HepG2 (cell line): ENCODE data around the gene PRIMPOL. TPM values are rescaled to one million over a fixed set of nuclear protein-coding genes. Genes with fewer than 3 reads are reported as not detected.

Experiments
- ATAC-seq: fragments of 200-7000 bp; cut with Tn5 transposase; 3 replicates; pipeline ENCODE4 v1.9.1; 2020; ENCODE audit warnings: mild to moderate bottlenecking, moderate library complexity
- BruUV-seq: library from RNA; stranded (reverse); fragments of 400-500 nt; replicated peaks from 2 replicates; lab custom pipeline; 2021; lab: Mats Ljungman, UMichigan
- CTCF ChIA-PET: fragments of 300-600 bp; formaldehyde crosslinking; extraction: SDS; loops from one replicate; lab custom pipeline; 2021; ENCODE audit warnings: low total read pairs, inconsistent platforms, low intra/inter-chr PET ratio; lab: Yijun Ruan, JAX
- POLR2A ChIA-PET: fragments of 350-600 bp; sonication (Branson Sonifier 250); formaldehyde crosslinking; loops from one replicate; lab custom pipeline; 2020; ENCODE audit warnings: antibody characterized with exemption, inconsistent platforms; lab: Yijun Ruan, JAX
- DNase-seq: peaks from one replicate; pipeline ENCODE4 v3.0.0-alpha.2; 2015; ENCODE audit warnings: low spot score
- FAIRE-seq: peaks from 3 replicates; lab custom pipeline; 2011; peaks lifted over from hg19 to GRCh38; lab: Jason Lieb, UNC
- H2AFZ ChIP-seq: one replicate; pipeline ENCODE4 v1.6.1; 2011; ENCODE audit warnings: low read length, inconsistent platforms
- H3K27ac ChIP-seq: fragments of 300-600 bp; 3 replicates; pipeline ENCODE4 v1.8.0; 2011; ENCODE audit warnings: mixed run types, mild to moderate bottlenecking, mixed read lengths, low read length, inconsistent platforms; ENCODE audit not compliant: insufficient read depth; ENCODE audit errors: extremely low read length
- H3K27me3 ChIP-seq, 2 experiments: fragments of 200-600 bp in 1 of 2; 2 replicates in 1 of 2; 3 replicates in 1 of 2; pipeline versions ENCODE4 v1.6.0 to v1.8.0; 2011; ENCODE audit warnings: low read length in 2 of 2, mild to moderate bottlenecking in 2 of 2, moderate library complexity in 2 of 2, inconsistent platforms in 1 of 2; ENCODE audit not compliant: insufficient read depth in 2 of 2, control insufficient read depth in 1 of 2
- H3K36me3 ChIP-seq, 2 experiments: fragments of 200-600 bp in 1 of 2; replicated peaks in 1 of 2; 2 replicates in 1 of 2; 3 replicates in 1 of 2; pipeline versions ENCODE4 v1.5.1 to v1.8.0; 2011; ENCODE audit warnings: low read length in 2 of 2, inconsistent platforms in 1 of 2; ENCODE audit not compliant: insufficient read depth in 2 of 2, control insufficient read depth in 1 of 2
- H3K4me1 ChIP-seq: 2 replicates; pipeline ENCODE4 v1.5.1; 2012; ENCODE audit warnings: low read length, inconsistent platforms; ENCODE audit not compliant: insufficient read depth
- H3K4me2 ChIP-seq: 2 replicates; pipeline ENCODE4 v1.6.0; 2011; ENCODE audit warnings: low read depth, low read length, inconsistent platforms
- H3K4me3 ChIP-seq, 3 experiments: fragments of 200-600 bp in 1 of 3; sonication (generic), shearing (Covaris generic) in 1 of 3; replicated peaks in 1 of 3; 2 replicates each; pipeline ENCODE4 v1.5.1; 2011 to 2016; ENCODE audit warnings: low read length in 3 of 3, inconsistent platforms in 2 of 3, low read depth in 2 of 3, mild to moderate bottlenecking in 2 of 3, control low read depth in 1 of 3, mixed read lengths in 1 of 3; ENCODE audit not compliant: insufficient read depth in 1 of 3
- H3K79me2 ChIP-seq: one replicate; pipeline ENCODE4 v1.6.1; 2011; ENCODE audit warnings: low read length, inconsistent platforms; ENCODE audit not compliant: insufficient read depth
- H3K9ac ChIP-seq: 2 replicates; pipeline ENCODE4 v1.6.0; 2011; ENCODE audit warnings: mild to moderate bottlenecking, low read depth, low read length, inconsistent platforms; ENCODE audit not compliant: insufficient read depth
- H3K9me3 ChIP-seq: 2 replicates; pipeline ENCODE4 v1.5.1; 2012; ENCODE audit warnings: mild to moderate bottlenecking, low read length
- H4K20me1 ChIP-seq: 2 replicates; pipeline ENCODE4 v1.6.0; 2011; ENCODE audit warnings: inconsistent platforms, mild to moderate bottlenecking, low read length, moderate library complexity; ENCODE audit not compliant: insufficient read depth
- HNF4G ChIP-seq, 2 experiments: sonication (generic) in 1 of 2; formaldehyde crosslinking in 1 of 2; IDR thresholded peaks; 2 replicates each; pipeline versions ENCODE4 v1.4.0 to v1.6.1; 2011 to 2020; ENCODE audit warnings: borderline replicate concordance in 2 of 2, low read depth in 2 of 2, mild to moderate bottlenecking in 2 of 2, low read length in 1 of 2, missing genetic modification reagents in 1 of 2, moderate library complexity in 1 of 2
- MEIS1 ChIP-seq: sonication (generic); formaldehyde crosslinking; IDR thresholded peaks from 2 replicates; pipeline ENCODE4 v1.9.0; 2021; ENCODE audit warnings: mild to moderate bottlenecking, missing genetic modification reagents, moderate library complexity, borderline replicate concordance
- NCOA1 ChIP-seq: sonication (generic); formaldehyde crosslinking; IDR thresholded peaks from 2 replicates; pipeline ENCODE4 v1.9.0; 2021; ENCODE audit warnings: missing genetic modification reagents
- NR2C2 ChIP-seq: sonication (generic); formaldehyde crosslinking; IDR thresholded peaks from 2 replicates; pipeline ENCODE4 v1.4.0; 2020; ENCODE audit warnings: missing genetic modification reagents, mild to moderate bottlenecking, moderate library complexity, borderline replicate concordance
- ONECUT2 ChIP-seq: sonication (generic); formaldehyde crosslinking; IDR thresholded peaks from 2 replicates; pipeline ENCODE4 v1.4.0; 2020; ENCODE audit warnings: missing genetic modification reagents
- ZNF30 ChIP-seq: sonication (generic); formaldehyde crosslinking; IDR thresholded peaks from 2 replicates; pipeline ENCODE4 v1.5.0; 2020; ENCODE audit warnings: mild to moderate bottlenecking, missing genetic modification reagents
- ZNF501 ChIP-seq: sonication (generic); formaldehyde crosslinking; IDR thresholded peaks from 2 replicates; pipeline ENCODE4 v1.5.1; 2020; ENCODE audit warnings: mild to moderate bottlenecking, moderate library complexity, missing genetic modification reagents
- ZNF556 ChIP-seq: sonication (generic); formaldehyde crosslinking; IDR thresholded peaks from 2 replicates; pipeline ENCODE4 v1.4.0; 2020; ENCODE audit warnings: mild to moderate bottlenecking, missing genetic modification reagents, borderline replicate concordance
- ZNF605 ChIP-seq: sonication (generic); formaldehyde crosslinking; IDR thresholded peaks from 2 replicates; pipeline ENCODE4 v1.8.0; 2022; ENCODE audit warnings: mild to moderate bottlenecking, missing genetic modification reagents
- WGBS: methylation state at CpG from one replicate; pipeline ENCODE4 v1.1.6; 2017; ENCODE audit warnings: low lambda C conversion rate; 5-methylcytosine and 5-hydroxymethylcytosine counted together
- in situ Hi-C: cut with HindIII; loops from 2 replicates; pipeline ENCODE4 v1.10.0; 2017; ENCODE audit warnings: low pct_unique_long_range_greater_than_20kb; ENCODE audit not compliant: extremely low pct_ligation_motif_present
- intact Hi-C: fragments of 100-400 bp; cut with micrococcal nuclease; formaldehyde crosslinking; loops from one replicate; pipeline ENCODE4 v1.10.0; 2022; ENCODE audit not compliant: unreplicated experiment
- polyA plus RNA-seq, 8 experiments: library from polyadenylated mRNA; depleted of rRNA in 3 of 8; stranded (reverse) in 7 of 8; unstranded in 1 of 8; fragments of >200 nt; fragmentation: Illumina TruSeq in 4 of 8; extraction: Trizol in 4 of 8; gene quantifications; 2 replicates each; pipeline versions ENCODE4 v1.2.1 to v1.2.3, GENCODE V29; 2011 to 2016; ENCODE audit warnings: low read depth in 4 of 8, missing spikeins in 1 of 8, mixed read lengths in 1 of 8; ENCODE audit not compliant: insufficient read depth in 1 of 8
- total RNA-seq, 5 experiments: library from RNA; depleted of rRNA; stranded (reverse); fragments of >200 nt; fragmentation: Illumina TruSeq; extraction: Trizol; gene quantifications; 2 replicates each; pipeline ENCODE4 v1.2.3, GENCODE V29; 2016; ENCODE audit warnings: low read depth in 1 of 5
- TF ChIP-seq, protein P1 (sequence below): sonication (generic); formaldehyde crosslinking; IDR thresholded peaks from 2 replicates; pipeline ENCODE4 v1.5.0; 2020; ENCODE audit warnings: mild to moderate bottlenecking, missing genetic modification reagents
- TF ChIP-seq, protein P2 (sequence below): sonication (generic); formaldehyde crosslinking; IDR thresholded peaks from 2 replicates; pipeline ENCODE4 v1.4.0; 2020; ENCODE audit warnings: missing genetic modification reagents, low read depth, mild to moderate bottlenecking, borderline replicate concordance
- TF ChIP-seq, protein P3 (sequence below): sonication (generic); formaldehyde crosslinking; IDR thresholded peaks from 2 replicates; pipeline ENCODE4 v1.4.0; 2020; ENCODE audit warnings: mild to moderate bottlenecking, missing genetic modification reagents

Gene PRIMPOL
- total and polyA plus RNA-seq, 2 of the 13 experiments (the other 11 are each of a cell fraction or from before 2014, with no cell fraction given) = 7.3 to 11.0 TPM

DNA sequence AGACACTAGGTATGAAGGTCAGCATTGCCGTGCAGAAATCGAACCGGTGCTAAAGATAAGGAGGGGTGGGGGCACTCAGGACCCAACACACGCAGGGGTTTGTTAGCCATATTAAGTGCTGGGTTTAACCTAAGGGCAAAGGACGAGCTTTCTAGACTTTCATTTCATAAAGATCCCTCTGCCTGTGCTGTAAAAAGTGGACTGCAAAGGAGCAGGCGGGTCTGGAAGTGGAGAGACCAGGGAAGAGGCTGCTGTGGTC lies 1.6 kb upstream of the PRIMPOL start:
- CTCF ChIA-PET = no interaction called here
- FAIRE-seq (no peak), DNase-seq (no peak), ATAC-seq (peak; percentile 17)
- no peaks in the 10 kb centered on the region; a peak in 1 of 5 replicates for H3K27me3 ChIP-seq
- POLR2A ChIA-PET = interaction anchor here (0.7 to 4.3 kb wide), 9 partner anchors 9 to 99 kb away, joined by 3 to 48 read pairs (median 5); partner anchors contain the start of gene CENPU
- peak overlapping the region; percentile 88 for H3K27ac ChIP-seq
- H3K4me3 ChIP-seq = peak overlapping the region; percentile 84 to 92 (median 86)
- peaks cover 61% of the 10 kb centered on the region for H3K79me2 ChIP-seq
- 0% methylated on average over 6 of the region's 6 CpGs for WGBS
- BruUV-seq = no TSS peak
- no peaks in the 10 kb centered on the region for H3K9me3 ChIP-seq
- no peaks in the 10 kb centered on the region for H3K36me3 ChIP-seq
- in situ Hi-C loops = no loop called here
- intact Hi-C loops = loop anchor here (2.0 to 10.0 kb wide), 4 partner anchors 21 to 383 kb away; partner anchors contain the start of gene IRF2
- peaks cover 10% of the 10 kb centered on the region; the same call in 1 of the 2 replicates for H4K20me1 ChIP-seq
- peak overlapping the region; percentile 89 for H3K9ac ChIP-seq
- H2AFZ ChIP-seq = no peak overlapping the region
- H3K4me2 ChIP-seq = peak overlapping the region; percentile 94
- H3K4me1 ChIP-seq = peaks cover 56% of the 10 kb centered on the region
- TF ChIP-seq, protein P1, sequence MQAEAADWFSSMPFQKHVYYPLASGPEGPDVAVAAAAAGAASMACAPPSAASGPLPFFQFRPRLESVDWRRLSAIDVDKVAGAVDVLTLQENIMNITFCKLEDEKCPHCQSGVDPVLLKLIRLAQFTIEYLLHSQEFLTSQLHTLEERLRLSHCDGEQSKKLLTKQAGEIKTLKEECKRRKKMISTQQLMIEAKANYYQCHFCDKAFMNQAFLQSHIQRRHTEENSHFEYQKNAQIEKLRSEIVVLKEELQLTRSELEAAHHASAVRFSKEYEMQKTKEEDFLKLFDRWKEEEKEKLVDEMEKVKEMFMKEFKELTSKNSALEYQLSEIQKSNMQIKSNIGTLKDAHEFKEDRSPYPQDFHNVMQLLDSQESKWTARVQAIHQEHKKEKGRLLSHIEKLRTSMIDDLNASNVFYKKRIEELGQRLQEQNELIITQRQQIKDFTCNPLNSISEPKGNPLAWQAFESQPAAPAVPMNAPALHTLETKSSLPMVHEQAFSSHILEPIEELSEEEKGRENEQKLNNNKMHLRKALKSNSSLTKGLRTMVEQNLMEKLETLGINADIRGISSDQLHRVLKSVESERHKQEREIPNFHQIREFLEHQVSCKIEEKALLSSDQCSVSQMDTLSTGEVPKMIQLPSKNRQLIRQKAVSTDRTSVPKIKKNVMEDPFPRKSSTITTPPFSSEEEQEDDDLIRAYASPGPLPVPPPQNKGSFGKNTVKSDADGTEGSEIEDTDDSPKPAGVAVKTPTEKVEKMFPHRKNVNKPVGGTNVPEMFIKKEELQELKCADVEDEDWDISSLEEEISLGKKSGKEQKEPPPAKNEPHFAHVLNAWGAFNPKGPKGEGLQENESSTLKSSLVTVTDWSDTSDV (CRISPR knock-in tag) = 0 out of 2 replicates have a peak, but pooled peaks have one; percentile 20
- TF ChIP-seq MEIS1 (CRISPR knock-in tag) (0 out of 2 replicates have a peak, but pooled peaks have one; percentile 42), ZNF501 (peak; percentile 27; the same call in 1 of the 2 replicates), NCOA1 (CRISPR knock-in tag) (0 out of 2 replicates have a peak, but pooled peaks have one; percentile 48), ZNF30 (CRISPR knock-in tag) (peak; percentile 71; the same call in 1 of the 2 replicates), ZNF556 (CRISPR knock-in tag) (0 out of 2 replicates have a peak, but pooled peaks have one; percentile 63), ZNF605 (CRISPR knock-in tag) (no peak), HNF4G (IDR thresholded peaks at IDR 0.05; ENCODE audit: borderline replicate concordance, low read depth, low read length) (0 out of 2 replicates have a peak, but pooled peaks have one; percentile 21), HNF4G (CRISPR knock-in tag; IDR thresholded peaks at IDR 0.05; ENCODE audit: borderline replicate concordance, low read depth) (no peak), ONECUT2 (CRISPR knock-in tag) (0 out of 2 replicates have a peak, but pooled peaks have one; percentile 31), NR2C2 (CRISPR knock-in tag) (0 out of 2 replicates have a peak, but pooled peaks have one; percentile 25)
- TF ChIP-seq, protein P2, sequence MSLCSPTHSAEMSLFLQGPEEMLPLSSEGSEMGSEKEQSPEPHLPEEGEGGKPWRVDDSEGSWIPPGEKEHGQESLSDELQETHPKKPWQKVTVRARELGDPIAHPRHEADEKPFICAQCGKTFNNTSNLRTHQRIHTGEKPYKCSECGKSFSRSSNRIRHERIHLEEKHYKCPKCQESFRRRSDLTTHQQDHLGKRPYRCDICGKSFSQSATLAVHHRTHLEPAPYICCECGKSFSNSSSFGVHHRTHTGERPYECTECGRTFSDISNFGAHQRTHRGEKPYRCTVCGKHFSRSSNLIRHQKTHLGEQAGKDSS (CRISPR knock-in tag) = 0 out of 2 replicates have a peak, but pooled peaks have one; percentile 22
- TF ChIP-seq, protein P3, sequence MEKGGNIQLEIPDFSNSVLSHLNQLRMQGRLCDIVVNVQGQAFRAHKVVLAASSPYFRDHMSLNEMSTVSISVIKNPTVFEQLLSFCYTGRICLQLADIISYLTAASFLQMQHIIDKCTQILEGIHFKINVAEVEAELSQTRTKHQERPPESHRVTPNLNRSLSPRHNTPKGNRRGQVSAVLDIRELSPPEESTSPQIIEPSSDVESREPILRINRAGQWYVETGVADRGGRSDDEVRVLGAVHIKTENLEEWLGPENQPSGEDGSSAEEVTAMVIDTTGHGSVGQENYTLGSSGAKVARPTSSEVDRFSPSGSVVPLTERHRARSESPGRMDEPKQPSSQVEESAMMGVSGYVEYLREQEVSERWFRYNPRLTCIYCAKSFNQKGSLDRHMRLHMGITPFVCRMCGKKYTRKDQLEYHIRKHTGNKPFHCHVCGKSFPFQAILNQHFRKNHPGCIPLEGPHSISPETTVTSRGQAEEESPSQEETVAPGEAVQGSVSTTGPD = no peak
